Measurements from ENCODE around the gene MAS1L.

The MAS1L gene

GRCh38 chr6:29483186-29483585 is 4.6 kb downstream of the MAS1L start:
- no peaks in the 10 kb centered on the region for H3K36me3 ChIP-seq (ENCODE audit: low read depth)

GRCh38 chr6:29479560-29479959 is 8.2 kb downstream of the MAS1L start:
- Histone ChIP-seq H3K27me3 (ENCODE audit: insufficient read depth, poor library complexity, severe bottlenecking) (peaks cover 4% of the 10 kb centered on the region), H3K27ac (ENCODE audit: poor library complexity, severe bottlenecking) (no peak overlapping the region), H3K9me3 (ENCODE audit: severe bottlenecking) (no peaks in the 10 kb centered on the region), H3K4me1 (ENCODE audit: insufficient read depth, poor library complexity, severe bottlenecking) (no peaks in the 10 kb centered on the region), H3K4me3 (ENCODE audit: severe bottlenecking) (no peak overlapping the region), H3K36me3 (ENCODE audit: low read depth) (no peaks in the 10 kb centered on the region)
- ATAC-seq (ENCODE audit: low read depth) (no peak), DNase-seq (ENCODE audit: low spot score) (no peak)
- TF ChIP-seq, protein P1, sequence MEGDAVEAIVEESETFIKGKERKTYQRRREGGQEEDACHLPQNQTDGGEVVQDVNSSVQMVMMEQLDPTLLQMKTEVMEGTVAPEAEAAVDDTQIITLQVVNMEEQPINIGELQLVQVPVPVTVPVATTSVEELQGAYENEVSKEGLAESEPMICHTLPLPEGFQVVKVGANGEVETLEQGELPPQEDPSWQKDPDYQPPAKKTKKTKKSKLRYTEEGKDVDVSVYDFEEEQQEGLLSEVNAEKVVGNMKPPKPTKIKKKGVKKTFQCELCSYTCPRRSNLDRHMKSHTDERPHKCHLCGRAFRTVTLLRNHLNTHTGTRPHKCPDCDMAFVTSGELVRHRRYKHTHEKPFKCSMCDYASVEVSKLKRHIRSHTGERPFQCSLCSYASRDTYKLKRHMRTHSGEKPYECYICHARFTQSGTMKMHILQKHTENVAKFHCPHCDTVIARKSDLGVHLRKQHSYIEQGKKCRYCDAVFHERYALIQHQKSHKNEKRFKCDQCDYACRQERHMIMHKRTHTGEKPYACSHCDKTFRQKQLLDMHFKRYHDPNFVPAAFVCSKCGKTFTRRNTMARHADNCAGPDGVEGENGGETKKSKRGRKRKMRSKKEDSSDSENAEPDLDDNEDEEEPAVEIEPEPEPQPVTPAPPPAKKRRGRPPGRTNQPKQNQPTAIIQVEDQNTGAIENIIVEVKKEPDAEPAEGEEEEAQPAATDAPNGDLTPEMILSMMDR (IDR thresholded peaks at IDR 0.05; ENCODE audit: poor library complexity, severe bottlenecking) = no peak

More at GRCh38 chr6:29483186-29483585, 4.6 kb downstream of the MAS1L start:
- no peak overlapping the region for H3K4me3 ChIP-seq (ENCODE audit: severe bottlenecking)
- H3K4me1 ChIP-seq (ENCODE audit: insufficient read depth, poor library complexity, severe bottlenecking) = no peaks in the 10 kb centered on the region
- no peak overlapping the region for H3K27ac ChIP-seq (ENCODE audit: poor library complexity, severe bottlenecking)
- no peaks in the 10 kb centered on the region for H3K9me3 ChIP-seq (ENCODE audit: severe bottlenecking)
- DNase-seq (ENCODE audit: low spot score) (no peak), ATAC-seq (ENCODE audit: low read depth) (no peak)
- TF ChIP-seq, protein P1 (IDR thresholded peaks at IDR 0.05; ENCODE audit: poor library complexity, severe bottlenecking) = no peak
- no peaks in the 10 kb centered on the region for H3K27me3 ChIP-seq (ENCODE audit: insufficient read depth, poor library complexity, severe bottlenecking)

DNA sequence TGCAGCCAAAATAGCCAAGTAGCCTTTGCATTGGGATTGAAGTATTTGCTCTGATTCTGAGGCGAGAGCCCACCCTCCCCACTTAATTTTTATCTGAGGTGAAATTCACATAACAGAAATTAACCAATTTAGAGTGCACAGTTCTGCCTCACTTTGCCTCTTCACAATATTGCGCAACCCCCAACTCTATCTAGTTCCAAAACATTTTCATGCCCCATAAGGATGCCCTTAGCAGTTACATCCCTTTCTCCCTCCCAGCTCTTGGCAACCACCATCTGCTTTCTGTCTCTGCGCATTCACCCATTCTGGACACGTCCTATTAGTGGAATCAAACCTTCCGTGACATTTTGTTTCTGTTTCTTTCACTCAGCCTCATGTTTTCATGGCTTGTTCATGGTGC is 9.0 kb downstream of the MAS1L start:
- H3K4me1 ChIP-seq (ENCODE audit: insufficient read depth, poor library complexity, severe bottlenecking) = no peaks in the 10 kb centered on the region
- ATAC-seq (ENCODE audit: low read depth) = no peak
- no peak overlapping the region for H3K4me3 ChIP-seq (ENCODE audit: severe bottlenecking)
- no peaks in the 10 kb centered on the region for H3K36me3 ChIP-seq (ENCODE audit: low read depth)
- H3K27ac ChIP-seq (ENCODE audit: poor library complexity, severe bottlenecking) = no peak overlapping the region
- TF ChIP-seq, protein P1 (IDR thresholded peaks at IDR 0.05; ENCODE audit: poor library complexity, severe bottlenecking) = no peak
- DNase-seq (ENCODE audit: low spot score) = no peak
- H3K9me3 ChIP-seq (ENCODE audit: severe bottlenecking) = no peaks in the 10 kb centered on the region
- peaks cover 4% of the 10 kb centered on the region for H3K27me3 ChIP-seq (ENCODE audit: insufficient read depth, poor library complexity, severe bottlenecking)

DNA sequence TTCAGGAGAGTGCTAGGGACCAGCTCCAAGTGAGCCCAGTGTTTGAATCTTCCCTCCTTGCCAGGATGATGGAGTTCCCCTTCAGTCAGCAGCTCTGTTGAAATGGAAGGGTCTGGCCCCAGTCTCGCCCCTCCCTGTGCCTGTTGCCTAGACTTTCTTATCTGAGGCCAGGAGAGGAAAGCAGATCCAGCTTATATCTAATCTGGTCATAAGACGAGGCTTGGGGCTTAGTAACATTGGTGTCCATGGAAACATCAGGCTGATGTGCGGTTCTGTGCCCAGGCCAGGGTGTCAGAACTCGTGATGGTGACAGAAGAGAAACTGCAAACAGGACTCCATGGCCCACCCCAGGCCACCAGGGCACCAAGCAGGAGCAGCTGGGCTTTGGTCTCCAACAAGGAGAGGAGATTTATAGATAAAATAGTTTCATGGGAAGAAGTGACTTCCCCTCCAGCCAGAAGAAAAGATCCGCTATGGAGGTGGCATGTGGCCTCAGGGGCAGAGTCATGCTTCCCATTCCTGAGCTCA is 9.8 kb downstream of the MAS1L start:
- ATAC-seq (ENCODE audit: low read depth) = no peak
- Histone ChIP-seq H3K9me3 (ENCODE audit: severe bottlenecking) (no peaks in the 10 kb centered on the region), H3K36me3 (ENCODE audit: low read depth) (no peaks in the 10 kb centered on the region), H3K27me3 (ENCODE audit: insufficient read depth, poor library complexity, severe bottlenecking) (peaks cover 4% of the 10 kb centered on the region), H3K4me3 (ENCODE audit: severe bottlenecking) (no peak overlapping the region), H3K27ac (ENCODE audit: poor library complexity, severe bottlenecking) (no peak overlapping the region), H3K4me1 (ENCODE audit: insufficient read depth, poor library complexity, severe bottlenecking) (no peaks in the 10 kb centered on the region)
- TF ChIP-seq, protein P1 (IDR thresholded peaks at IDR 0.05; ENCODE audit: poor library complexity, severe bottlenecking) = no peak
- DNase-seq (ENCODE audit: low spot score) = no peak

GRCh38 chr6:29474996-29475395 is 12.8 kb downstream of the MAS1L start:
- no peaks in the 10 kb centered on the region for H3K4me1 ChIP-seq (ENCODE audit: insufficient read depth, poor library complexity, severe bottlenecking)
- ATAC-seq (ENCODE audit: low read depth) = no peak

More at GRCh38 chr6:29474996-29475395, 12.8 kb downstream of the MAS1L start:
- DNase-seq (ENCODE audit: low spot score) = no peak
- Histone ChIP-seq H3K27me3 (ENCODE audit: insufficient read depth, poor library complexity, severe bottlenecking) (peaks cover 4% of the 10 kb centered on the region), H3K27ac (ENCODE audit: poor library complexity, severe bottlenecking) (no peak overlapping the region), H3K4me3 (ENCODE audit: severe bottlenecking) (no peak overlapping the region), H3K9me3 (ENCODE audit: severe bottlenecking) (no peaks in the 10 kb centered on the region), H3K36me3 (ENCODE audit: low read depth) (no peaks in the 10 kb centered on the region)
- TF ChIP-seq, protein P1 (IDR thresholded peaks at IDR 0.05; ENCODE audit: poor library complexity, severe bottlenecking) = no peak

All from RWPE2 (cell line).